Trophoblast cell (in vitro differentiated cells and primary cell): Measurements from ENCODE around the gene MRPS6.

Experiments
- DNase-seq, 2 donors: peaks; one replicate each; pipeline ENCODE4 v3.0.0-alpha.2; 2016
- H2AFZ ChIP-seq: 2 replicates; pipeline ENCODE4 v1.6.1; 2013; ENCODE audit warnings: low read length, moderate library complexity, mild to moderate bottlenecking; ENCODE audit not compliant: insufficient read depth, poor library complexity
- H2AK5ac ChIP-seq: 2 replicates; pipeline ENCODE4 v1.6.1; 2013; ENCODE audit warnings: mild to moderate bottlenecking, low read length
- H2BK120ac ChIP-seq: 2 replicates; pipeline ENCODE4 v1.6.1; 2013; ENCODE audit warnings: low read length, mild to moderate bottlenecking, moderate library complexity; ENCODE audit not compliant: insufficient read depth, poor library complexity
- H2BK12ac ChIP-seq: 2 replicates; pipeline ENCODE4 v1.6.1; 2013; ENCODE audit warnings: mild to moderate bottlenecking, low read length, moderate library complexity
- H2BK5ac ChIP-seq: 2 replicates; pipeline ENCODE4 v1.6.1; 2013; ENCODE audit warnings: low read length, low read depth, moderate library complexity, mild to moderate bottlenecking; ENCODE audit not compliant: poor library complexity
- H3K14ac ChIP-seq: 2 replicates; pipeline ENCODE4 v1.6.1; 2013; ENCODE audit warnings: mild to moderate bottlenecking, low read length
- H3K18ac ChIP-seq: 2 replicates; pipeline ENCODE4 v1.6.1; 2013; ENCODE audit warnings: mild to moderate bottlenecking, low read length
- H3K23ac ChIP-seq: 2 replicates; pipeline ENCODE4 v1.6.1; 2013; ENCODE audit warnings: low read length
- H3K27ac ChIP-seq: 2 replicates; pipeline ENCODE4 v1.5.1; 2013; ENCODE audit warnings: low read depth, mild to moderate bottlenecking, inconsistent platforms, low read length, moderate library complexity
- H3K27me3 ChIP-seq: 2 replicates; pipeline ENCODE4 v1.6.1; 2013; ENCODE audit warnings: inconsistent platforms, mild to moderate bottlenecking, low read length, moderate library complexity; ENCODE audit not compliant: insufficient read depth
- H3K36me3 ChIP-seq, 2 experiments: 1 replicate in 1 of 2; 2 replicates in 1 of 2; pipeline ENCODE4 v1.6.1; 2013; ENCODE audit warnings: low read length in 2 of 2, mild to moderate bottlenecking in 2 of 2, moderate library complexity in 1 of 2; ENCODE audit not compliant: insufficient read depth in 2 of 2, control insufficient read depth in 1 of 2
- H3K4ac ChIP-seq: 2 replicates; pipeline ENCODE4 v1.6.1; 2013; ENCODE audit warnings: low read depth, mild to moderate bottlenecking, low read length, moderate library complexity
- H3K4me1 ChIP-seq, 2 experiments: 1 replicate in 1 of 2; 2 replicates in 1 of 2; pipeline ENCODE4 v1.6.1; 2013; ENCODE audit warnings: low read length in 2 of 2, mild to moderate bottlenecking in 2 of 2, moderate library complexity in 1 of 2; ENCODE audit not compliant: insufficient read depth in 2 of 2, control insufficient read depth in 1 of 2
- H3K4me2 ChIP-seq: 2 replicates; pipeline ENCODE4 v1.6.1; 2013; ENCODE audit warnings: inconsistent platforms, mild to moderate bottlenecking, low read length, moderate library complexity
- H3K4me3 ChIP-seq: 2 replicates; pipeline ENCODE4 v1.5.1; 2013; ENCODE audit warnings: mild to moderate bottlenecking, low read depth, low read length, inconsistent platforms
- H3K79me1 ChIP-seq: one replicate; pipeline ENCODE4 v1.6.1; 2013; ENCODE audit warnings: low read length
- H3K79me2 ChIP-seq: 2 replicates; pipeline ENCODE4 v1.6.1; 2013; ENCODE audit warnings: low read length, mild to moderate bottlenecking; ENCODE audit not compliant: control insufficient read depth, insufficient read depth, poor library complexity
- H3K9ac ChIP-seq: 2 replicates; pipeline ENCODE4 v1.6.1; 2013; ENCODE audit warnings: mild to moderate bottlenecking, low read length
- H3K9me3 ChIP-seq: 2 replicates; pipeline ENCODE4 v1.6.1; 2013; ENCODE audit warnings: low read depth, mild to moderate bottlenecking, control low read depth, inconsistent platforms, low read length; ENCODE audit not compliant: insufficient read depth
- H4K12ac ChIP-seq: 2 replicates; pipeline ENCODE4 v1.6.1; 2013; ENCODE audit warnings: low read depth, mild to moderate bottlenecking, low read length, moderate library complexity
- H4K8ac ChIP-seq: 2 replicates; pipeline ENCODE4 v1.6.1; 2013; ENCODE audit warnings: low read depth, mild to moderate bottlenecking, low read length, moderate library complexity
- H4K91ac ChIP-seq: one replicate; pipeline ENCODE4 v1.6.1; 2013; ENCODE audit warnings: low read depth, mild to moderate bottlenecking, low read length, moderate library complexity
- WGBS: extraction: QIAGEN DNeasy Blood & Tissue Kit; methylation state at CpG from one replicate; pipeline ENCODE4 v1.1.7; 2013; ENCODE audit warnings: missing lambda C conversion rate; ENCODE audit not compliant: insufficient read length, insufficient coverage; ENCODE audit errors: extremely low coverage; 5-methylcytosine and 5-hydroxymethylcytosine counted together

MRPS6 gene

GRCh38 chr21:34147792-34148418 lies 74.5 kb downstream of the MRPS6 start:
- no peak overlapping the region for H3K23ac ChIP-seq
- H3K9me3 ChIP-seq, result peaks cover 10% of the 10 kb centered on the region
- H2BK12ac ChIP-seq, result peak overlapping the region; percentile 26
- no peak overlapping the region for H3K4ac ChIP-seq
- H3K9ac ChIP-seq, result no peak overlapping the region
- H3K27me3 ChIP-seq, result no peaks in the 10 kb centered on the region
- no peak overlapping the region for H4K12ac ChIP-seq
- peak overlapping the region; percentile 12 for H3K27ac ChIP-seq
- H2AK5ac ChIP-seq, result no peak overlapping the region
- H3K36me3 ChIP-seq, result peaks cover 21 to 24% of the 10 kb centered on the region in 2 experiments
- H3K14ac ChIP-seq, result no peak overlapping the region
- H3K79me1 ChIP-seq, result no peaks in the 10 kb centered on the region
- no peak overlapping the region for H4K91ac ChIP-seq
- H3K4me2 ChIP-seq, result no peak overlapping the region
- H3K4me3 ChIP-seq, result no peak overlapping the region
- no peak overlapping the region for H2BK120ac ChIP-seq
- DNase-seq, result no peak
- no peaks in the 10 kb centered on the region for H3K79me2 ChIP-seq
- H2BK5ac ChIP-seq, result no peak overlapping the region
- WGBS, result no CpG with 5 or more reads among the region's 10 CpGs
- no peak overlapping the region for H3K18ac ChIP-seq
- H4K8ac ChIP-seq, result no peak overlapping the region
- H2AFZ ChIP-seq, result no peak overlapping the region
- peaks cover 12 to 14% of the 10 kb centered on the region in 2 experiments for H3K4me1 ChIP-seq

GRCh38 chr21:34148419-34148804 lies 75.0 kb downstream of the MRPS6 start:
- H3K18ac ChIP-seq, result no peak overlapping the region
- H2BK120ac ChIP-seq, result no peak overlapping the region
- H3K14ac ChIP-seq, result no peak overlapping the region
- no peaks in the 10 kb centered on the region for H3K79me2 ChIP-seq
- no peak overlapping the region for H4K12ac ChIP-seq
- no peak overlapping the region for H3K4me3 ChIP-seq
- DNase-seq, result no peak
- no peaks in the 10 kb centered on the region for H3K79me1 ChIP-seq
- H2AFZ ChIP-seq, result no peak overlapping the region
- WGBS, result no CpG with 5 or more reads among the region's 3 CpGs
- H4K8ac ChIP-seq, result no peak overlapping the region
- H3K36me3 ChIP-seq, result peaks cover 15 to 19% of the 10 kb centered on the region in 2 experiments
- H3K9ac ChIP-seq, result no peak overlapping the region
- H2AK5ac ChIP-seq, result no peak overlapping the region
- peaks cover 10% of the 10 kb centered on the region for H3K9me3 ChIP-seq
- no peak overlapping the region for H3K4me2 ChIP-seq
- peaks cover 12 to 14% of the 10 kb centered on the region in 2 experiments for H3K4me1 ChIP-seq
- H3K23ac ChIP-seq, result no peak overlapping the region
- no peak overlapping the region for H2BK12ac ChIP-seq
- H2BK5ac ChIP-seq, result no peak overlapping the region
- H3K4ac ChIP-seq, result no peak overlapping the region
- peak overlapping the region; percentile 14 for H3K27ac ChIP-seq
- H3K27me3 ChIP-seq, result no peaks in the 10 kb centered on the region
- H4K91ac ChIP-seq, result no peak overlapping the region

GRCh38 chr21:34148826-34149558 lies 75.6 kb downstream of the MRPS6 start:
- DNase-seq, result peak in 1 of 2 donors; percentile 16
- Histone ChIP-seq H3K27ac (peak overlapping the region; percentile 14), H2BK120ac (no peak overlapping the region), H3K79me2 (no peaks in the 10 kb centered on the region), H3K4me2 (no peak overlapping the region), H4K12ac (no peak overlapping the region), H2AFZ (no peak overlapping the region), H2AK5ac (no peak overlapping the region), H4K91ac (no peak overlapping the region), H3K27me3 (no peaks in the 10 kb centered on the region), H3K4me3 (no peak overlapping the region), H3K9me3 (peaks cover 8% of the 10 kb centered on the region), H3K36me3 (peaks cover 11 to 15% of the 10 kb centered on the region in 2 experiments), H3K14ac (no peak overlapping the region), H3K4me1 (peaks cover 12 to 14% of the 10 kb centered on the region in 2 experiments), H4K8ac (no peak overlapping the region), H3K79me1 (no peaks in the 10 kb centered on the region), H3K23ac (no peak overlapping the region), H2BK12ac (no peak overlapping the region), H2BK5ac (no peak overlapping the region), H3K9ac (no peak overlapping the region), H3K18ac (no peak overlapping the region), H3K4ac (no peak overlapping the region)
- WGBS, result no CpG with 5 or more reads among the region's 7 CpGs

GRCh38 chr21:34152500-34152899 lies 79.1 kb downstream of the MRPS6 start:
- no peak overlapping the region for H2BK120ac ChIP-seq
- H3K4ac ChIP-seq, result no peak overlapping the region
- no peak overlapping the region for H3K9ac ChIP-seq
- H4K8ac ChIP-seq, result no peak overlapping the region
- no peak overlapping the region for H3K4me3 ChIP-seq
- H3K4me1 ChIP-seq, result peaks cover 10 to 11% of the 10 kb centered on the region in 2 experiments
- no peak overlapping the region for H4K91ac ChIP-seq
- no peak overlapping the region for H3K23ac ChIP-seq
- H3K27ac ChIP-seq, result no peak overlapping the region
- no peak overlapping the region for H2AFZ ChIP-seq
- H3K36me3 ChIP-seq, result no peaks in the 10 kb centered on the region
- DNase-seq, result no peak
- WGBS, result no CpG with 5 or more reads among the region's 5 CpGs
- H2BK12ac ChIP-seq, result no peak overlapping the region
- H3K9me3 ChIP-seq, result peaks cover 4% of the 10 kb centered on the region
- H2BK5ac ChIP-seq, result no peak overlapping the region
- H3K27me3 ChIP-seq, result no peaks in the 10 kb centered on the region
- H3K4me2 ChIP-seq, result no peak overlapping the region
- peak overlapping the region; percentile 14 for H3K18ac ChIP-seq
- H3K79me2 ChIP-seq, result no peaks in the 10 kb centered on the region
- H4K12ac ChIP-seq, result no peak overlapping the region
- H3K79me1 ChIP-seq, result no peaks in the 10 kb centered on the region
- no peak overlapping the region for H3K14ac ChIP-seq
- H2AK5ac ChIP-seq, result no peak overlapping the region
